Measurements from ENCODE around the gene ALKBH3. TPM values are rescaled to one million over a fixed set of nuclear protein-coding genes. Genes with fewer than 3 reads are reported as not detected.

ALKBH3 gene
- total RNA-seq, 1 donor from 2014 or later: 18.1 TPM

GRCh38 chr11:43835104-43835503 lies 45.5 kb upstream of the ALKBH3 start:
- no peak for DNase-seq
- Histone ChIP-seq H3K4me1 (peaks cover 23% of the 10 kb centered on the region), H3K36me3 (peaks cover 10% of the 10 kb centered on the region), H3K27ac (replicated peaks) (no peak overlapping the region), H3K27me3 (ENCODE audit: low read depth) (no peaks in the 10 kb centered on the region), H3K9me3 (replicated peaks) (no peaks in the 10 kb centered on the region), H3K4me3 (no peak overlapping the region)
- no peak for TF ChIP-seq CTCF (IDR thresholded peaks at IDR 0.05; ENCODE audit: borderline replicate concordance)
- intact Hi-C loops (cut with micrococcal nuclease): no loop called here

GRCh38 chr11:43837879-43838278 lies 42.8 kb upstream of the ALKBH3 start:
- DNase-seq: no peak
- intact Hi-C loops (cut with micrococcal nuclease): no loop called here
- no peaks in the 10 kb centered on the region for H3K27me3 ChIP-seq (ENCODE audit: low read depth)
- no peak overlapping the region for H3K4me3 ChIP-seq
- no peak overlapping the region for H3K27ac ChIP-seq (replicated peaks)
- peaks cover 19% of the 10 kb centered on the region for H3K36me3 ChIP-seq
- TF ChIP-seq CTCF (IDR thresholded peaks at IDR 0.05; ENCODE audit: borderline replicate concordance): no peak
- peaks cover 23% of the 10 kb centered on the region for H3K4me1 ChIP-seq
- no peaks in the 10 kb centered on the region for H3K9me3 ChIP-seq (replicated peaks)

GRCh38 chr11:43842021-43842420 lies 38.6 kb upstream of the ALKBH3 start:
- Histone ChIP-seq H3K27ac (replicated peaks) (no peak overlapping the region), H3K9me3 (replicated peaks) (no peaks in the 10 kb centered on the region), H3K4me1 (peaks cover 14% of the 10 kb centered on the region), H3K36me3 (peaks cover 19% of the 10 kb centered on the region), H3K4me3 (no peak overlapping the region), H3K27me3 (ENCODE audit: low read depth) (no peaks in the 10 kb centered on the region)
- intact Hi-C loops (cut with micrococcal nuclease): no loop called here
- no peak for TF ChIP-seq CTCF (IDR thresholded peaks at IDR 0.05; ENCODE audit: borderline replicate concordance)
- no peak for DNase-seq

GRCh38 chr11:43845816-43846215 lies 34.8 kb upstream of the ALKBH3 start:
- no peaks in the 10 kb centered on the region for H3K27me3 ChIP-seq (ENCODE audit: low read depth)
- H3K9me3 ChIP-seq (replicated peaks): no peaks in the 10 kb centered on the region
- H3K4me3 ChIP-seq: no peak overlapping the region
- peaks cover 4% of the 10 kb centered on the region for H3K4me1 ChIP-seq
- intact Hi-C loops (cut with micrococcal nuclease): no loop called here
- peaks cover 8% of the 10 kb centered on the region for H3K36me3 ChIP-seq
- TF ChIP-seq CTCF (IDR thresholded peaks at IDR 0.05; ENCODE audit: borderline replicate concordance): no peak
- H3K27ac ChIP-seq (replicated peaks): no peak overlapping the region
- DNase-seq: no peak

- peak; percentile 80 for TF ChIP-seq CTCF (IDR thresholded peaks at IDR 0.05; ENCODE audit: borderline replicate concordance)
- no peak for DNase-seq
- intact Hi-C loops (cut with micrococcal nuclease): no loop called here
Observed at GRCh38 chr11:43852057-43852636, 28.5 kb upstream of the ALKBH3 start.

More at GRCh38 chr11:43852057-43852636, 28.5 kb upstream of the ALKBH3 start:
- peaks cover 3% of the 10 kb centered on the region for H3K4me1 ChIP-seq
- no peaks in the 10 kb centered on the region for H3K9me3 ChIP-seq (replicated peaks)
- H3K27me3 ChIP-seq (ENCODE audit: low read depth): no peaks in the 10 kb centered on the region
- no peak overlapping the region for H3K27ac ChIP-seq (replicated peaks)
- H3K36me3 ChIP-seq: peaks cover 27% of the 10 kb centered on the region
- H3K4me3 ChIP-seq: no peak overlapping the region

Measured in left ventricle myocardium inferior (tissue), 1 donor.